GM12801 (cell line): ENCODE results near the gene NBEAL1.

Source experiments
- CTCF ChIP-seq: IDR thresholded peaks from one replicate; pipeline ENCODE4 v1.5.1; 2011; ENCODE audit warnings: control low read depth; ENCODE audit not compliant: insufficient read length; ENCODE audit errors: extremely low read depth

The NBEAL1 gene

GRCh38 chr2:203014456-203015199 is at the start of gene NBEAL1:
NBEAL1 (plus strand) TSS chr2:203014875; CDS start chr2:203016385, 1,510 bp downstream.
- TF ChIP-seq CTCF = no peak

GRCh38 chr2:202965810-202966460 is 48.7 kb upstream of the NBEAL1 start:
- no peak for TF ChIP-seq CTCF

- no peak for TF ChIP-seq CTCF
Observed at GRCh38 chr2:202976809-202977208, 37.9 kb upstream of the NBEAL1 start.

- TF ChIP-seq CTCF = no peak
Observed at GRCh38 chr2:202982779-202983491, 31.7 kb upstream of the NBEAL1 start.

GRCh38 chr2:202989749-202990148 is 24.9 kb upstream of the NBEAL1 start:
- TF ChIP-seq CTCF = no peak

- no peak for TF ChIP-seq CTCF
Observed at GRCh38 chr2:202990501-202990900, 24.2 kb upstream of the NBEAL1 start.

- no peak for TF ChIP-seq CTCF
Observed at GRCh38 chr2:203002054-203002821, 12.4 kb upstream of the NBEAL1 start.
